GM18909 (cell line): ENCODE measurements around the gene HID1.

Experiments
- ATAC-seq: cut with Tn5 transposase; IDR thresholded peaks from one replicate; pipeline ENCODE4 v1.9.1; 2021; ENCODE audit warnings: mild to moderate bottlenecking; ENCODE audit not compliant: unreplicated experiment, poor library complexity

Gene HID1

GRCh38 chr17:74951680-74952421, 20.7 kb downstream of the HID1 start:
- no peak for ATAC-seq

- ATAC-seq, result no peak
These were observed 21.5 kb downstream of the HID1 start for GRCh38 chr17:74951065-74951464.

- ATAC-seq, result no peak
These were observed 22.4 kb downstream of the HID1 start for GRCh38 chr17:74950207-74950606.

- no peak for ATAC-seq
These were observed 23.0 kb downstream of the HID1 start for GRCh38 chr17:74949455-74950115.

GRCh38 chr17:74947041-74947754, 25.4 kb downstream of the HID1 start:
- no peak for ATAC-seq

GRCh38 chr17:74946641-74947040, 25.9 kb downstream of the HID1 start:
- no peak for ATAC-seq

GRCh38 chr17:74945543-74945942, 27.0 kb downstream of the HID1 start:
- no peak for ATAC-seq

GRCh38 chr17:74943808-74944522, 28.6 kb downstream of the HID1 start:
- no peak for ATAC-seq

GRCh38 chr17:74941128-74941725, 31.3 kb downstream of the HID1 start:
- ATAC-seq, result no peak

- ATAC-seq, result no peak
These were observed 33.0 kb downstream of the HID1 start for GRCh38 chr17:74939534-74939933.

- no peak for ATAC-seq
These were observed 34.2 kb downstream of the HID1 start for GRCh38 chr17:74938194-74938950.

- no peak for ATAC-seq
These were observed 35.2 kb downstream of the HID1 start for GRCh38 chr17:74937064-74938051.

- no peak for ATAC-seq
These were observed 36.1 kb downstream of the HID1 start for GRCh38 chr17:74936470-74936799.

GRCh38 chr17:74935585-74936469, 36.7 kb downstream of the HID1 start, which contains the start of gene OTOP3:
TSS of gene OTOP3 (plus strand) at chr17:74935898. CDS start at chr17:74935922, 24 bp downstream.
- no peak for ATAC-seq

GRCh38 chr17:74935048-74935447, 37.5 kb downstream of the HID1 start:
- ATAC-seq, result no peak

GRCh38 chr17:74930535-74931036, 42.0 kb downstream of the HID1 start:
- ATAC-seq, result no peak

- no peak for ATAC-seq
These were observed 43.8 kb downstream of the HID1 start for GRCh38 chr17:74928786-74929185.
